Measurements from ENCODE around the gene EAPP.
"Not testable (repeated sequence)": the region's sequence is repeated elsewhere in the genome, so short reads cannot be mapped to it uniquely, and the experiment has no call there.

GRCh38 chr14:34562037-34562775 lies 22.7 kb upstream of the EAPP start:
- TF ChIP-seq CTCF, POLR2A (IDR thresholded peaks at IDR 0.05): not testable (repeated sequence)
